Renal pelvis (tissue), 4 donors: Measurements from ENCODE around the gene KANK2. TPM values are rescaled to one million over a fixed set of nuclear protein-coding genes. Genes with fewer than 3 reads are reported as not detected.
"Not testable (repeated sequence)": the region's sequence is repeated elsewhere in the genome, so short reads cannot be mapped to it uniquely, and the experiment has no call there.

ENCODE experiments used
- DNase-seq: peaks from one replicate; pipeline ENCODE4 v3.0.0-alpha.2; 2013
- polyA plus RNA-seq, 3 donors: library from polyadenylated mRNA; unstranded; fragments of 120-200 nt; gene quantifications; one replicate each; pipeline ENCODE4 v1.2.1, GENCODE V29; 2013; ENCODE audit not compliant: insufficient read length in 3 of 3

The KANK2 gene
- polyA plus RNA-seq, 3 donors = 117 to 125 (median 124) TPM

DNA sequence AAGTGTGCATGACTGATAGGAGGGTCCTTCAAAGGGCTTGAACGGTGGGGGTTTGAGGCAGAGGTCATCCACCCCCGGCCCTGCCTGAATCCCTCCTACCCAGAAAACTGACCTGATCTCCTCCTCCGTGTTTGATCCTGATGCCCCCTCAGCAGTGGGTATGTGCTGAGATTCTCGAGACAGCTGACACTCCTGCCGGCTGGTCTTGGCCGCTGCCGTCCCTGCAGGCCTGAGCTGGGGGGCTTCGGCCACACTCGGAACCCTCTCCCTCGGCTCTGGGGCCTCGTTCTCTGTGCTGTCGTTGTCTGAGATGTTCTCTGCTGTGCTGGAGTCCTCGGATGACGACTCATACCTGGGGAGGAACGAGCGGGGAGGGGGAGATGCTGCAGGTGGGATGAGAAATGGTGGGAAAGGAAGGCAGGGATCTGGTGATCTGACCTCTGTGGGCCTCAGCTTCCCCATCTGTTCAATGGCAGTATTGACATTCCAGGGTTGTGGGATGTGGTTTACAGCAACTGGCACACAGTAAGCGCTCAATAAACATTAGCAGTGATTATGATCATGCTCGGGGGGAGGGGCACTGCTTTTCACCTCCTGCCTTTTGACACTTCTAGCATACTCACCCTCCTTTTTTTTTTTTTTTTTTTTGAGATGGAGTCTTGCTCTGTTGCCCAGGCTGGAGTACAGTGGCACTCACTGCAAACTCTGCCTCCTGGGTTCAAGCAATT is 20.7 kb downstream of the KANK2 start:
- DNase-seq = no peak

DNA sequence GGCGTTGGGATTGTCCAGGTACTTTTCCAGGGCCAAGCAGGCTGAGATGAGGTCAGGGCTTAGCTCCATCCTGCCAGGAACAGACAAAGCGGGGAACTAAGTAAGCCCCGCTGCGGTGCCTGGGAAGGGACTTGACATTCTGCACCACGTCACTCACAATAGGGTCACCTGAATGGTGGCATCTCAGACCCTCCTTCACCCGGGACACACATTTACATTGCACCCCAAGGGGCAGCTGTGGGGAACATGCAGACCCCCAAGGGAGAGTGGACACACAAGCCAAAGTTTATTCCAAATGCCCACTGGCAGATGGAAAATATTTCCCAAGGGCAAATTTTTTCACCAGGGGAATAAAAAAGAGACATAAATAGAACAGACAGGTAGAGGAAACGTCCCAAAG is 21.4 kb downstream of the KANK2 start:
- DNase-seq = no peak

DNA sequence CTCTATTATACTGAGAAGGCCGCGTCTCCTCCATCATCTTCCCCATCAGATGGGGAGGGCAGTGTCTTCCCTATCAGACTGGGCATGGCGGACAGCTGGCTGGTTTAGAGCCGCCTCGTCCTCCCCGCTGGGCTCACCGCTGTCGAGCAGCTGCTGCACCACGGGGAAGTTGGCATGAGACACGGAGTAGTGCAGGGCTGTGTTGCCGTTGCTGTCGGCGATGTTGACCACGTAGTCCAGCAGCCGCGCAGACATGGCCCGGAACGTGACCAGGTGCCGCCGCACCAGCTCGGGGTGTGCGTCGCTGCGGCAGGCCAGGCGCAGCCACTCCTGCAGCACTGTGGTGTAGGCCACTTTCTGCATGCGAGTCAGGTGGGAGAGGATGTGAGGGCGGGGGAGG is 23.0 kb downstream of the KANK2 start:
- no peak for DNase-seq

DNA sequence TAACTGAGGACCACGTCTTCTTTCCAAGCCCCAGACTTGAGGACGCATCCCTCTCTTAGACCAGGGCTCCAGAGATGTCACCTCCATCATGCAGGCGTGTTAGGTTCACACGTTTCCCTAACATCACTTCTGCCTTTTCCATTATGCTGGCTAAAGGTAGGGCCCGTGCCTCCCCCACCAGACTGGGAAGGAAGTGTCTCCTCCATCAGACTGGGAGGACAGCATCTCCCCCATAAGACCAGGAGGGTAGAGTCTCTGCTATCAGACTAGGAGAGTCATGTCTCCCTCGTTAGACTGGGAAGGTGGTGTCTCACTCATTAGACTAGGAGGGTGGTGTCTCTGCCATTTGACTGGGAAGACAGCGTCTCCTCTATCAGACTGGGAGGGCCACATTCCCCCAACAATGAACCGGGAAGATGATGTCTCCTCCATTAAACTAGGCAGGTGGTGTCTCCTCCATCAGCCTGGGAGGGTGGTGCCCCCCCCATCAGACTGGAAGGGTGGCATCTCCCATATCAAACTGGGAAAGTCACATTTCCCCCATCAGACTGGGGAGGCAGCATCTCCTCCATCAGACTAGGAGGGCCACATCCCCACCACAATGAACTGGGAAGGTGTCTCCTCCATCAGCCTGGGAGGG is 23.7 kb downstream of the KANK2 start:
- no peak for DNase-seq

DNA sequence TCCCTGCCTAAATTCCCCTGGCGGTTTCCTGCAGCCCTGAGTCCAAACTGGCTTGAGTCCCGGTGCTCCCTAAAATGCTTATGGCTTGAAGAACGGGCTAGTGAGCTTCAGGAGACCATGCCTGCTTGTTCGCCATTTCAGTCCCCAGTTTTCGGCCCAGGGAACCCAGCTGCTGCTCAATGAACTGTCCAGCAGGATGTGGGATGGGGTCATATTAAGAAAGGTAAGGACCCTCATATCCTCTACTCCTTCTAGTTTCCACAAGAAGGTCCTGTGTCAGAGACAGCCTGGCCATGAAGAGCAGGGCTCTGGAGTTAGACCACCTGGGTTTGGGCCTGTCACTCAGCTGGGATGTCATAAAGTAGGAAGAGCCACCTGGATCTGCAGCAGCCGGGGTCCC is 24.8 kb downstream of the KANK2 start:
- no peak for DNase-seq

DNA sequence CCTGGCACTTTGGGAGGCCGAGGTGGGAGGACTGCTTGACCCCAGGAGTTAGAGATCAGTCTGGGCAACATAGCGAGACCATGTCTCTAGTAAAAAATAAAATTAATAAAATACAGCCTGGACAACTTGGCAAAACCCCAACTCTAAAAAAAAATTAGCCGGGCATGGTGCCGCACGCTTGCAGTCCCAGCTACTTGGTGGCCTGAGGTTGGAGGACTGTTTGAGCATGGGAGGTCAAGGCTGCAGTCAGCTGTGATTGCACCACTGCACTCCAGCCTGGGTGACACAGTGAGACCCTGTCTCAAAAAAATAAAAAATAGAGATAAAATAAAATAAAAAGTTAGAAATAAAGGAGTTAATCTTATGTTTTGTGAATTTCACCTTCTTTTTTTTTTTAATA is 26.2 kb downstream of the KANK2 start:
- no peak for DNase-seq

DNA sequence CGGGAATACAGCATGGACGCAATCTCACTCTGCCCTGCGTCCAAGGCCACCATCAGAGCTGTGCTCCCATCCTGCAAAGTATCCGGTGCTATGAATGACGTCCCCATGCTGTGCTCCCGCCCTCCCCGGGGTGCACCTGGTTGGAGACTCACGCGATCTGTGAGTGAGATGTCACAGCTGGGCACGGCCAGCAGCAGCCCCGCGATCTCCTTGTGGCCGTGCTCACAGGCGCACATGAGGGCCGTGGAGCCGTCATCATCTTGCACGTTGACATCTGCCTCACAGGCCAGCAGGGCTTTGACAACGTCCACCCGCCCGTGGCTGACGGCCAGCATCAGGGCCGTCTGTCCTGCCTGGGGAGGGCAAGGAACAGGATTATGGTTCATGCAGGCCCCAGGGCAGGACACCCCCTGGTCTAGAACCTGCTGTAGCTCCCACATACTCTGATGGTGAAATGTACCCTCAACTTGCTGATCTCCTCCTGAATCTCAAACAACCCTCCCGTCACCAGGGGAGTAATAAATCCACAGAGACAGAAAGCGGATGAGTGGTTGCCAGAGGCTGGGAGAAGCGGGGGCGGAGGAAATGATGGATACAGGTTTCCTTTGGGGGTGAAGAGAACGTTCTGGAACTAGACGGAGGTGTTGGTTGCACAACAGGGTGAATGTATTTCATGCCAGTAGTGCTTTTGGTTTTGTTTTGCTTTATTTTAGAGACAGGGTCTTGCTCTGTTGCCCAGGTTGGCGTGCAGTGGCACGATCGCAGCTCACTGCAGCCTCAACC is 27.3 kb downstream of the KANK2 start:
- no peak for DNase-seq

DNA sequence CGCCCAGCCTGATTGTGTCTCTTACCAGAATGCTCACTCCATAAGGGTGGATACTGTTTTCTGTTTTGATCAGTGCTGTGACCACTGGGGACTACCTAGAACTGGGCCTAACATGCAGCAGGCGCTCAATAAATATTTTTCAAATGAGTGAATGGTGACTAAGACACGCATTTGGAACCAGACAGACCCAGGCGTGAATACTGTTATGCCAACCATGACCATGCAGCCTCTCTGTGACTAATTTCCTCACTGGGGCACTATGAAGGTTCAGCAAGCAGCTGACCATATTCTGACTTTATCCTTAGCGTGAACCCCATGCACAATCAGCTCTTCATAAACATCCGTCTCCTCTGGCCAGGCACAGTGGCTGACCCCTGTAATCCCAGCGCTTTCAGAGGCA is 28.8 kb downstream of the KANK2 start:
- DNase-seq = no peak

DNA sequence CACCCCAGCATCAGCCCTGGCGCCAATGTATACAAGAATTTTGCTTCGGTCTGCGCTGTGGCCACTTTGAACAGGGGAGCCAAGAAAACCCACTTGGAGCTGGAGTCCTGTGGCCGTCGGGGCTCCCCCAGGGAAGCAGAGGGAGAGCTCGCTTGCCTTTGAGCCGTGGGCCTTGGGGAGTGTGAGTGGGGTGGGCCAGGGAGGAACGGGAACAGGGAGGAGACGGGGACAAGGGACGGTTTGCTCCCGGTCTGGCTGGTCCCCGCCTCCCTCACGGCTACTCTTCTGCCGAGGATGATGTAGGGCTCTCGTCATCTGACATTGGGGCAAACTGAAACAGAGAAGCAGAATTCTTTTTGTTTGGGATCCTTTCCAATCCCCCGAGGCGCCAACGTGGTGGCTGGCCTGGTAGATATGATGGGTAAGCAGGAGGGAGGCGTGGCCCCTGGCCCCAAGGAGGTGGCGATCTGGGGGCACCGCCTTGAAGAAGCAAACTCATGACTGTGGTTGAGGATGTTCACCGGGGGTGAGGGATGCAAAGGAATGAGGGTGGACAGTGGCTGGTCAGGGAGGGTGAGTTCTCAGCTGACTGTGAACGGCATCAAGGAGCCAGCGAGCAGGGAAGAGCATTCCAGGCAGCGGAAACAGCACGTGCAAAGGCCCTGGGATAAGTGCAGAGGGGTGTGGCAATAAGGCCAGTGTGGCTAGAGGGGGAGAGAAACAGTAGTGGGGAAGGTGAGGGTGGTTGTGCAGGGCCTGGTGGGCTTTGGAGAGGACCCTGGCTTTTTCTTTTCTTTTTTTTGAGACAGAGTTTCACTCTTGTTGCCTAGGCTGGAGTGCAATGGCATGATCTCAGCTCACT is 30.8 kb downstream of the KANK2 start:
- DNase-seq = no peak

DNA sequence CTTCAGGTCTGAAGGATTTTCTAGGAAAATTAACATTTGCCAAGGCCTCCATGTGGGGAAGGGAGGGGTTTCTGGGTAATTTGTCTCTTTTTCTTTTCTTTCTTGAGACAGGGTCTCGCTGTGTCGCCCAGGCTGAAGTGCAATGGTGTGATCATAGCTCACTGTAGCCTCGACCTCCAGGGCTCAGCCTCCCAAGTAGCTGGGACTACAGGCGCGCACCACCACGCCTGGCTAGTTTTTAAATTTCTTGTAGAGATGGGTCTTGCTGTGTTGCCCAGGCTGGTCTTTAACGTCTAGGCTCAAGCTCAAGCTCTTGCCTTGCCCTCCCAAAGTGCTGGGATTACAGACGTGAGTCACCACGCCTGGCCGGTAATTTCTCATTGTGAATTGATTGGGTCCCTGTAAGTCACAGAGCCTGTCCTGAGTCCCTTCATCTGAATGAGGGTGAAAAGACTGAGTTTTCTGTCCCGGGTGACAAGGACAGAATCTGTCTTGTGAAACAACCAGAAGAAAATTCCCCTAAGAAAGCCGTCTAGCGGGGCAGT is 31.8 kb downstream of the KANK2 start:
- DNase-seq = no peak

DNA sequence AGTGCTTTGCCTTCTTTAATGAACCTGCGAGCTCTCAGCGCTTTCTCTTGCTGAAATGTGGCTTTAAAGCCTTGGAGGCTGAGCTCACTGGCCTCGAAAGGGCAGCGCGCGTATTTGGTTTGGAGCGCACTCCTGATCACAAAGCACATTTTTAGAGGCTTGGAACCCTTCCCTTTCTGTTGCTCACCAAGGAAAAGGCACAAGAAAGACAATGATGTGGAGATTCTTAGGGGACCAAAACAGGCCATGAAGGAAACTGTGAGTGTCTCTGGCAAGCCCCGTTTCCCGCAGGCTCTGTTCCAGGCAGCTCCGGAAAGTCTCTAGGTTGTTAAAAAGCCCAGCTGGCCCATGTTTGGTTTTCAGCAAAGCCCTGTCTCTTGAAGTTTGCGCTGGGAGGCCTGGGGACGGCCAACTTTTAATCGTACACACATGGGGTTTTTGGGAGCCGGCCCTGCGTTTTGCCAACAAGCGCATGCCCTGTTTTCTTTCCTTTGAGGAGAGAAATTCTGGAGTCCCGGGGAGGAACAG is 32.4 kb downstream of the KANK2 start:
- no peak for DNase-seq

DNA sequence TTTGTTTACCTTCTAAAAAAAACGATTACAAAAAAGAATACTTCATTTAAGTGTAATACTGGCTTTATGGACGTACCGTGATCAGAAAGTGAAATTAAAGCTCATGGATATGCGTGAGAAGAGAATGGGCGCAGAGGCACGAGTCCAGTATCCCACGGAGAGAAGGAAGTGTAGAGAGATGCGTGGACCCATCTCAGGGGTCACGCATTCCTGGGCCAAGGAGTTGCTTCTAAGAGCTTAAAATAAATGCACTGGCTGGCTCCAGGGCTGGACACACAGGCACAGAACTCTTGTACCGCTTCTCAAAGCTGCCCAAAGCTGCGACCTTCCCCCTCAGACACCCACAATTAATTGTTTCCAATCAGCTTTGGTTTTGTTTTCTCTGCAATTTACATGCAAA is 33.0 kb downstream of the KANK2 start:
- no peak for DNase-seq

DNA sequence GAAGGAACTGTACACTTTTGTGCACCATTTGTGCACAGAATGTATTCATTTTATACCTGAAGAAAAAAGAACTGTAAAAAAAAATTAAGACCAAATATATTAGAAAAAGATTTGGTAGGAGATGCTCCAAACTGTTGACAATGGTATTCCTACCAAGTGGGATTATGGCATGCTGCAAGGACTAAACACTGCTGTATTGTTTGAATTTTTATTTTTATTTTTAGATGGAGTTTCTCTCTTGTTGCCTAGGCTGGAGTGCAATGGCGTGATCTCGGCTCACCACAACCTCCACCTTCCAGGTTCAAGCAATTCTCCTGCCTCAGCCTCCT is 36.9 kb downstream of the KANK2 start:
- not testable (repeated sequence) for DNase-seq

DNA sequence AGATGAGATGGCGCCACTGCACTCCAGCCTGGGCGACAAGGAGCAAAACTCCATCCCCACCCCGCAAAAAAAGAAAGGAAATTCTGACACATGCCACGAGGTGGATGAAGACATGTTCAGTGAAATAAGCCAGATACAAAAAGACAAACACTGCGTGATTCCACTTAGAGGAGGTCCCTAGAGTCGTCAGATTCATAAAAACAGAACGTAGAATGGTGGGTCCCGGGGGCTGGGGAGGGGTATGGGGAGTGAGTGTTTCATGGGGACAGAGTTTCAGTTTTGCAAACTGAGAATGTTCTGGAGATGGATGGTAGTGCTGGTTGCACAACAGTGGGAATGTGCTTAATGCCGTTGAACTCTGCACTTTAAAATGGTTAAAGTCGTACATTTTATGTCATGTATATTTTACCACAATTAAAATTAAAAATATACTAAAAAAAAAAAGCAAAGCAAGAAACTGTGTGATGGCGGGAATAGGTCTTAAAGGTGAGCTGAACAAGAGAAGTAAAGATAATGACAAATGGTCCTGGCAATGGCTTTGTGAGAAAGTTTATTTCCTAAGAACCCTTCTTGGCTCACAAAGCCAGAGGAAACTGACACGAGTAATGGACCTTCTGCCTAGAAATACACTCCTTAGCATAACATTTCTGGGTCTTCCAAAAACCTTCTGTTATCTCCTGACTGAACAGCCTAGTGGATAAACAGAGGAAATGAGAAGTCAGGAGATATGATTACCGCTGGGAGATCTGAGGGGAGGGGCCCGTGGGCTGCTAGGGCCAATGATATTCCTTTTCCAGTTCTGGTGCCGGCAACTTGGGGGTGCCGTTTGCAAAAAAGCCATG is 37.5 kb downstream of the KANK2 start:
- no peak for DNase-seq

DNA sequence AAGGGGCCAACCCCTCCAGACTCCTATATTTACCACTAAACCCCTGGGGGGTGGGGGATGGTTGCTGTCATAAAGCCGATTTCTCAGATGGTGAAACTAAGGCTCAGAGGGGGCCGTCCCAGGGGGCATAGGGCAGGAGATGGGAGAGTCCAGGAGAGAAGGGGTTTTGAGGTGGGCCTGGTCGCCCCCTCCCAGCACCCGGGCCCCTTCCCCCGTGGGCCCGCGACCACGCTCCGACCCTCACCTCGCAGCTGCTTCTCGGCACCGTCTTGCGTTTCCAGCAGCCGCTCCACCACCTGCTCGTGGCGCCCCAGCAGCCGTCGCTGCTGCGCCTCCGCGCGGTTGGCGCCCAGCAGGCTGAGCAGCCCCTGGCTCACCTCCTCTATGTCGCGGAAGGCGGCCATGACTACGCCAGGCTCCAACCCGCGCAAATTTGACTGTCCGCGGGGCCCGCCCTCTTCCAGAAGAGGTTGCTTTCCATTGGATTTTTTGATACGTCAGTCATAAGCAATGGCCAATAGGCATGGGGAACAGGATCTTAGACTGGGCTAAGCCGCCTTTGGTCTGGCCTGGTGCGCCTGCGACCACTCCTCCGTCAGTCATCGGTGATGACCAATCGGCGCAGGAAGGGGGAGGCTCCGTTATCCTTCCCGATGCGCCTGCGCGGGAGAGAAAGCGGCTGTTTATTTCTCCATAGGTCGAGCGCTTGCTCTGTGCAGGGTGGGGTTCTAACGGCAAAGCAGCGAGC is 41.8 kb downstream of the KANK2 start, which contains the start of gene SPC24:
Gene SPC24, minus strand, starts transcription at position 410 of the 748 bp plus-strand sequence. Its CDS starts 6 bp downstream, at position 404.
- peak; percentile 97 for DNase-seq

DNA sequence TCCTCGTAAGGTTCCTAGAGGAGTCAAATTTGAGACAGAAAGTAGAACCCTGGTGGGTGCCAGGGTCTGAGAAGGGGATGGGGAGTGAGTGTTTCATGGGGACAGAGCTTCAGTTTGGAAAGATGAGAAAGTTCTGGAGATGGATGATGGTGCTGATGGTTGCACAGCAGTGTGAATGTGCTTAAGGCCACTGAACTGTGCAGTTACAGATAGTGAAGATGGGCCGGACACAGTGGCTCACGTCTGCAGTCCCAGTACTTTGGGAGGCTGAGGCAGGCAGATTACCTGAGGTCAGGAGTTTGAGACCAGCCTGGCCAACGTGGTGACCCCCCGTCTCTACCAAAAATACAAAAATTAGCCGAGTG is 42.7 kb downstream of the KANK2 start:
- DNase-seq = no peak

DNA sequence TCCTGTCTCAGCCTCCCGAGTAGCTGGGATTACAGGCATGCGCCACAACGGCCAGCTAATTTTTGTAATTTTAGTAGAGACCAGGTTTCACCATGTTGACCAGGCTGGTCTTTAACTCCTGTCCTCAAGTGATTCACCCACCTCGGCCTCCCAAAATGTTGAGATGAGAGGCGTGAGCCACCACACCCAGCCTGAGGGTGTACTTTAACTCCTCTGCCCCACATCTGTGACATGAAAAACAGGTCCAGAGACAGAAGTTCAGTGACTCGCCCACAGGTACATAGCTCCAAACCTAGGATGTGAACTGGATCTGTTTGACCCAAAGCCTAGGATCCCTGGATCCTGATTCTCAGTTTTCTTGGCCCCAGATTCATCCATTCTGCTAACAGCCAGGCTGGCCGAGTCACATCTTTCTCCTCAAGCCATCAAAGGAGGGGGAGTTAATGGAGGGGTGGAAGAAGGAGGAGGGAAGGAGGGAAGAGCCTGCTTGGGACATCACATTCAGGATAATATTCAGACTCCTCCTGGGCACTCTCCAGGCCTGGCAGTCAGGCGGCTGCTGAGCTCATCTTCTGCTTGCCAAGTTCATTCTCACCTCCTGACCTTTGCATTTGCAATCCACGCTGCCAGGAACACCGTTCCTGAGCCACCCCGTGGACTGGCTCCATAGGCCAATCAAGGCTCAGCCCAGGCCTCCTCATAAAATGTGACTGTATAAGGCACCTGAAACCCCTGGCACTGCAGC is 44.9 kb downstream of the KANK2 start:
- DNase-seq = no peak

DNA sequence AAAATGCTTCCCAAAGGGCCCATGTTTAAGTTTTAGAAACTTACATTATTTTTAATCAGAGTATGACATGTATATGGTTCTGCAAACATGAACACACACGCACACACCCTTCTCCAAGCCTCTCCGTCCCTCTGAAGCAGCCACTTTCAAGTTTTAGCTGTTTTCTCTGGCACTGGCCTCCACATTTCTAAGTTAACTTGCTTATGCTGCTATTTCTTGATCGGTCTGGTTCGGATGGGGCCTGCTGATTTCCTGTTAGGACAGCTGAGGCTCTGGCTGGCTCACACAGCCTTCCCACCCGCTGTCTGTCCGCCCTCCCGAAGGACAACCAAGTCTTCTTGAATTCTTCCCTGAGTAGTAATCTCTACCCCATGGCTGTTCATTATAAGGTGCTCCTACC is 46.2 kb downstream of the KANK2 start:
- no peak for DNase-seq

DNA sequence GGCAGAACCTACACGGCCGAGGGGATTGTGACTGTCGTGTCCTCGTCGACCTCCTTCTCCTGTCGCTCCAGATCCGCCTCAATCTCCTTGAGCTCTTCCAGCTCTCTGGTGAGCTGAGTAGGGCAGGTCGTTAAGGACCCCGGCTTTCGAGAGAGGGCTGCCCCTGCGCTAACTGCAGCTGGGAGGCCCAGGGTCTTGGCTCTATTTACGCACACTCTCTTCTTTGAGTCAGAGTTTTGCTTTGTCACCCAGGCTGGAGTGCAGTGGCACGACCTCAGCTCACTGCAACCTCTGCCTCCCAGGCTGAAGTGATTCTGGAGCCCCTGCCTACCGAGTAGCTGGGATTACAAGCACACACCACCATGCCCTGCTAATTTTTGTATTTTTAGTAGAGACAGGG is 49.3 kb downstream of the KANK2 start:
- no peak for DNase-seq
